ENCODE results near the gene PDE6B.

Gene PDE6B

GRCh38 chr4:654503-654845 lies 29.1 kb downstream of the PDE6B start:
- TF ChIP-seq EZH2phosphoT487 (IDR thresholded peaks at IDR 0.05; ENCODE audit: low read depth), result no peak
- TF ChIP-seq CTCF (IDR thresholded peaks at IDR 0.05; ENCODE audit: low read depth, low read length), result no peak
- Histone ChIP-seq H3K36me3 (replicated peaks; ENCODE audit: low read depth, low read length) (no peaks in the 10 kb centered on the region), H3K9ac (ENCODE audit: low read length) (no peak overlapping the region), H3K4me2 (ENCODE audit: low read length) (no peak overlapping the region), H3K9me3 (ENCODE audit: insufficient read depth, low read length) (no peaks in the 10 kb centered on the region), H2AFZ (ENCODE audit: low read depth, low read length) (no peak overlapping the region), H4K20me1 (ENCODE audit: insufficient read depth, low read length) (no peaks in the 10 kb centered on the region), H3K4me3 (ENCODE audit: low read length) (no peak overlapping the region), H3K27me3 (ENCODE audit: low read depth, low read length) (no peaks in the 10 kb centered on the region), H3K4me1 (ENCODE audit: low read length) (no peaks in the 10 kb centered on the region), H3K79me2 (ENCODE audit: low read length) (no peaks in the 10 kb centered on the region), H3K27ac (ENCODE audit: low read length) (no peak overlapping the region)

DNA sequence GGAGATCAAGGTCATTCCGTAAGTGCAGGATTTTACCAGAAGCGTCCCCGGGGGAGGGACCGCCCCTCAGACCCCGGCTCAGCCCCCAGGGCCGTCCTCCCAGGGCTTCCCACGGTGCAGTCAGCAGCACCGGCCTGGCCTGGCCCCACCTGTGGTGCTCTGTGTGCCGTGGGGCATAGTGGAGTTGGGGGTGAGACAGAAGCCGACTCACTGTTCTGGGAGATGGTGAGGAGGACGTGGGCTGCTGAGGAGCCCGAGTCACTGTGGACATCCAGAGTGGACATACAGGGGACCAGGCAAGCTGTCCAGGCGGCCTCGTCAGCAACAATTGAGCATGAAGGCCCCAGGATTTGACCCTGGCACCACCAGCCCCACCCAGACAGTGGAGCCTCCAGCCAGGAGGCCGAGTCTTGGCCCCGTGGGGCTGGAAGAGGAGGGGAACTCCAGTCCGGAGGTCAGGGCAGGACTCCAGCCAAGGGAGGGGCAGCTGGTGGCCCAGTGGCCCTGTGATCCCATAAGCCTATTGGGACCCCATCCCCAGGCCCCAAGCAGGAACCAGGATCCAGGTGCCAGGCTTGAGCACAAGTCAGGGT lies 29.6 kb downstream of the PDE6B start:
- no peaks in the 10 kb centered on the region for H3K9me3 ChIP-seq (ENCODE audit: insufficient read depth, low read length)
- no peak overlapping the region for H3K4me2 ChIP-seq (ENCODE audit: low read length)
- no peak overlapping the region for H3K27ac ChIP-seq (ENCODE audit: low read length)
- no peaks in the 10 kb centered on the region for H4K20me1 ChIP-seq (ENCODE audit: insufficient read depth, low read length)
- H3K9ac ChIP-seq (ENCODE audit: low read length), result no peak overlapping the region
- no peak overlapping the region for H2AFZ ChIP-seq (ENCODE audit: low read depth, low read length)
- H3K27me3 ChIP-seq (ENCODE audit: low read depth, low read length), result no peaks in the 10 kb centered on the region
- no peak overlapping the region for H3K4me3 ChIP-seq (ENCODE audit: low read length)
- H3K79me2 ChIP-seq (ENCODE audit: low read length), result no peaks in the 10 kb centered on the region
- no peaks in the 10 kb centered on the region for H3K4me1 ChIP-seq (ENCODE audit: low read length)
- no peaks in the 10 kb centered on the region for H3K36me3 ChIP-seq (replicated peaks; ENCODE audit: low read depth, low read length)
- TF ChIP-seq CTCF (IDR thresholded peaks at IDR 0.05; ENCODE audit: low read depth, low read length) (no peak), EZH2phosphoT487 (IDR thresholded peaks at IDR 0.05; ENCODE audit: low read depth) (no peak)

- no peaks in the 10 kb centered on the region for H3K4me1 ChIP-seq (ENCODE audit: low read length)
- no peak overlapping the region for H3K27ac ChIP-seq (ENCODE audit: low read length)
Observed at GRCh38 chr4:655464-656151, 30.2 kb downstream of the PDE6B start.

More at GRCh38 chr4:655464-656151, 30.2 kb downstream of the PDE6B start:
- Histone ChIP-seq H3K27me3 (ENCODE audit: low read depth, low read length) (no peaks in the 10 kb centered on the region), H3K9ac (ENCODE audit: low read length) (no peak overlapping the region), H3K36me3 (replicated peaks; ENCODE audit: low read depth, low read length) (no peaks in the 10 kb centered on the region), H3K4me3 (ENCODE audit: low read length) (no peak overlapping the region), H2AFZ (ENCODE audit: low read depth, low read length) (no peak overlapping the region), H3K4me2 (ENCODE audit: low read length) (no peak overlapping the region), H4K20me1 (ENCODE audit: insufficient read depth, low read length) (no peaks in the 10 kb centered on the region), H3K79me2 (ENCODE audit: low read length) (no peaks in the 10 kb centered on the region), H3K9me3 (ENCODE audit: insufficient read depth, low read length) (no peaks in the 10 kb centered on the region)
- TF ChIP-seq EZH2phosphoT487 (IDR thresholded peaks at IDR 0.05; ENCODE audit: low read depth), result no peak
- no peak for TF ChIP-seq CTCF (IDR thresholded peaks at IDR 0.05; ENCODE audit: low read depth, low read length)
